ENCODE results near the gene B4GALT3.

The B4GALT3 gene

GRCh38 chr1:161121834-161122233 lies 55.5 kb downstream of the B4GALT3 start:
- TF ChIP-seq CTCF (IDR thresholded peaks at IDR 0.05; ENCODE audit: low read depth, low read length) = no peak
- no peak for DNase-seq (ENCODE audit: extremely low read depth, low read depth)
